Peyer's patch (tissue), 4 donors: ENCODE results near the gene ANK2.

Experiments
- CTCF ChIP-seq, 6 experiments: fragments of 450-650 bp in 4 of 6; fragments of 200-600 bp in 2 of 6; sonication (generic) in 1 of 6; IDR thresholded peaks; one replicate each; pipeline ENCODE4 v1.5.1; 2017 to 2019; ENCODE audit warnings: antibody characterized with exemption in 6 of 6, mild to moderate bottlenecking in 3 of 6, moderate library complexity in 1 of 6
- POLR2A ChIP-seq, 2 donors: fragments of 450-650 bp; IDR thresholded peaks; one replicate each; pipeline ENCODE4 v1.5.1; 2017; ENCODE audit warnings: antibody characterized with exemption in 2 of 2, mild to moderate bottlenecking in 2 of 2, moderate library complexity in 2 of 2

DNA sequence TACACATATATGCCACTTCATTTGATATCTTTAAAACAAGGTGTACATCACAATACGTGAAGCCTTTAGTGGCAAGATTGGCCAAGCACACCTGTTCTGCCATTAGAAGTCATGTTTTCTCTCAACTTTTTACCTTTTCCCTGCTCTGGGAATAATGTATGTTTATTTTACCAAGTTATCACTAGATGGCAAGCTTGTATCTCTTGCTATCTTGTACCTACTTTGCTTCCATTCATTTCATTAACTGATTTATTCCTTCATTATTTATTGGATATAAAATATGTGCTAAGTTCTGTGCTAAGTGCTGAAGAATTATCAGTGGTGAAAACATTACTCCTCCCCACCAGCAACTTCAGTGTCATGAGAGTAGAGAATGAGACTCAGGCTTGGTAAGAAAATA lies 245.5 kb downstream of the ANK2 start:
- no peak for TF ChIP-seq CTCF (IDR thresholded peaks at IDR 0.05)
- no peak for TF ChIP-seq POLR2A (IDR thresholded peaks at IDR 0.05)
